GM10266 (cell line): ENCODE results near the gene TRPC4.
"Not testable (repeated sequence)": the region's sequence is repeated elsewhere in the genome, so short reads cannot be mapped to it uniquely, and the experiment has no call there.

ENCODE experiments used
- DNase-seq: peaks from one replicate; pipeline ENCODE4 v3.0.0; 2012; ENCODE audit errors: extremely low spot score
- TF ChIP-seq, protein P1 (sequence below): IDR thresholded peaks from 2 replicates; pipeline ENCODE4 v1.5.1; 2012; ENCODE audit warnings: mild to moderate bottlenecking, low read depth; ENCODE audit not compliant: control insufficient read depth, insufficient read depth; ENCODE audit errors: missing control alignments

TRPC4 gene

DNA sequence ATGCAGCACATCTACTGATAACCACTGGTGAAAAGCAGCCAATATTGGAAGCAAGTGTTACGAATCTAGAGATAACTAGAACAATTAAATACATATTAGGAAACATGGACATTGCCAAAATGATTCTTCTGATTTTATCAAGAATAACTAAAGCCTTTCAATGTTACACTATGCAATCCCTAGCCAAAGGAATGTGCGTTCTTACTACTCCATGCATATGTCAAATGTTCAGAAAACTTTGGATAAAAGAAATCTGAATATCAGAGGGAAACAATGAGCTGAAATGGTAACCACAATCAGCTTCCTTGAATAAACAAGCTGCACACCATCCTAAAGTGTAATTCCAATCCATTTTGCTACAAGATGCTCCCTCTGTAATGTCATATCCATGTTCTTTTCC lies 270.1 kb downstream of the TRPC4 start:
- DNase-seq: no peak
- TF ChIP-seq, protein P1, sequence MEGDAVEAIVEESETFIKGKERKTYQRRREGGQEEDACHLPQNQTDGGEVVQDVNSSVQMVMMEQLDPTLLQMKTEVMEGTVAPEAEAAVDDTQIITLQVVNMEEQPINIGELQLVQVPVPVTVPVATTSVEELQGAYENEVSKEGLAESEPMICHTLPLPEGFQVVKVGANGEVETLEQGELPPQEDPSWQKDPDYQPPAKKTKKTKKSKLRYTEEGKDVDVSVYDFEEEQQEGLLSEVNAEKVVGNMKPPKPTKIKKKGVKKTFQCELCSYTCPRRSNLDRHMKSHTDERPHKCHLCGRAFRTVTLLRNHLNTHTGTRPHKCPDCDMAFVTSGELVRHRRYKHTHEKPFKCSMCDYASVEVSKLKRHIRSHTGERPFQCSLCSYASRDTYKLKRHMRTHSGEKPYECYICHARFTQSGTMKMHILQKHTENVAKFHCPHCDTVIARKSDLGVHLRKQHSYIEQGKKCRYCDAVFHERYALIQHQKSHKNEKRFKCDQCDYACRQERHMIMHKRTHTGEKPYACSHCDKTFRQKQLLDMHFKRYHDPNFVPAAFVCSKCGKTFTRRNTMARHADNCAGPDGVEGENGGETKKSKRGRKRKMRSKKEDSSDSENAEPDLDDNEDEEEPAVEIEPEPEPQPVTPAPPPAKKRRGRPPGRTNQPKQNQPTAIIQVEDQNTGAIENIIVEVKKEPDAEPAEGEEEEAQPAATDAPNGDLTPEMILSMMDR: no peak

DNA sequence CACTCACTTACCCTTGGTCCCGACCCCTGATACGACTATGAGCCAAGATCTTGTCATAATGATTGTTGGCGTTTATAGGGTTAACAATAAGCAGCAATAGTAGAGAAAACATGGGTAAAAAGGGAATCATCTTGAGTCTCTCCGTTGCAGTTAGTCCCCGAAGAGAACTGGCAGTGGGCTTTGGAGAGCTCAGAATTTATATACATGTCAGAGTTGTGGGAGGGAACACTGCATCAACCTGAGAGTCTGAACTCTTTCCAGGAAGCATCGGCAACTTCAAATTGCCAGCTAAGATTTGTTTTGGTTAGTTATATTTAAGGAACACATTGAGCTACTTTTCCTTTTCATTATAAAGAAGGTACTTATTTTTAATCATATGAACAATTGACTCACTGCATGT lies 271.0 kb downstream of the TRPC4 start, which contains the start of gene POSTN:
Gene POSTN (minus strand): TSS at position 172 of the 400 bp plus-strand sequence. CDS start 42 bp downstream, at position 130.
- TF ChIP-seq, protein P1: no peak
- no peak for DNase-seq

DNA sequence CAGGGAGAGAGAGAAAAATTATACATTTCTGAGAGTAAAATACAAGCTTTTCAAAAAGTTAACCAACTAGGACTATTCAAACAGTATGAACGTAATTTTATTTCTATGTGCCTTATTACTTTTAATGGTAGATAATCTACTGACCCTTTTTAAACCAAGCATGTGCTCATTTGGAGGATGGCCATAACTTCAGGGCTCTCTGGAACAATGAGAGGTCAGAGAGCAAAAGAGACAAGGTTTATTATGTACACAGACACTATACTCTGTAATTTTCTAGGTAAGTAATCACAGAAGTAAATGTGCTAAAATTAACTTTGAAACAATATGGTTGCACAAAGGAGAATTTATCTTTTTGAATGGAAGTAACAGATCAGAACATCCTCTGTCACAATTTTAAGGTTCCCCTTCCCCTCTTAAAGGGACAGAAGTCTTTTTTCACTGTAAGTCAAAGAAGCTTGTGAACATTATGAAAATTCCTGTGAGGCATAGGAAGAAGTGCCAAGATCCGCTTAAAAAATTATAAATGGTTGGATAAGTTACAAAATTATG lies 272.0 kb downstream of the TRPC4 start:
- TF ChIP-seq, protein P1: no peak
- DNase-seq: no peak

DNA sequence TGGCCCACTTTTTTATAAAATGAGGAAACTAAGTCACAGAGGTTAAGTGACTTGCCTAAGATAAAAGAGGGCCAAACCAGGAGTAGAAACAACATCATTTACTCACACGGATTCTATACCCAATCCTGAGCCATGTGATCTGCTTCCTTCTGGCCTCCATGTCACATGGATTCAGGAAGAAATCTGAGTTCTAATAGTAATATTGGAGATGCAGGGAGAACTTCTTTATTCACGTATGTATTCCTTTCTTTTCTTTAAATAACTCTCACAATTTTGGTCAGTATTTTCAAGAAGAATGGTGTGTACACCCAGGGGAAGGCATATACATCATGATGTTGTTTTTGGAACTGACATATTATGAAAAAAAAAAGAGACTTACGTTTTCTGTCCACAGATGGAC lies 272.8 kb downstream of the TRPC4 start:
- DNase-seq: no peak
- TF ChIP-seq, protein P1: no peak

DNA sequence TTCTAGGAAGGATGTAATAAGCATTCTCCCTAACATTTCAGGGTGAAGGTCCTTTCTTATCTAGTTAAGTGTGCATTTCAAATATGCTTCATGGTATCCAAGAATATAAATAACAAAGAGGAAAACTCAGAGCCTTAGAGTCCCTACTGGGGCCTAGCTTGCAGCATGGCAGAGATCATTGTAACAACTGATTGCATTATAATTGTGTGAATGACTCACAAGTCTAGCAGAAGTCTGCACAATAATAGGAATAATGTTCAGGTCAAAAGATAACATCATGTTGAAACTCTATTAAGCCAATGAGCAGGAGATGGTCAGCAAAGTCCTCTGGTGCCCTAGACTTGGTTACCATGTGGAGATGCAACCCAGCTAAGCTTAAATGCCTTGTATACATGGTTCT lies 274.4 kb downstream of the TRPC4 start:
- TF ChIP-seq, protein P1: no peak
- DNase-seq: no peak

DNA sequence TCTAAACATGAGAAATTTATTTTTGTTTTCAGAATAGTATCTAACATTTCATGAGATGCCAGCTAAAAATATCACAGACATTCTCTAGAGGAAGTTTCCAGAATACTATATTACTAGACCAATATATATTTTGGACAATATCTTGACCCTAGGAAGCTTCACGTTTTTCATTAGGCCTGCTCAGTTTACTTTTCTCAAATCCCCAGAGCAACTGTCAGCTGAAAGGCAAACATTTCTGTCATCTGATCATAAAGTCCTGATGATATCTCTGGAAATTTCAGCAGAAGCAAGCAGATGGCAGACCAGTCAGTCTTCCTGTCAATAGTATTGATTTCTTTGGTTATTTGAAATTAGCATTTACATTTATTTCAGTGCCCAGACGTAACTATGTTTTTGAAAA lies 275.0 kb downstream of the TRPC4 start:
- TF ChIP-seq, protein P1: no peak
- DNase-seq: no peak

DNA sequence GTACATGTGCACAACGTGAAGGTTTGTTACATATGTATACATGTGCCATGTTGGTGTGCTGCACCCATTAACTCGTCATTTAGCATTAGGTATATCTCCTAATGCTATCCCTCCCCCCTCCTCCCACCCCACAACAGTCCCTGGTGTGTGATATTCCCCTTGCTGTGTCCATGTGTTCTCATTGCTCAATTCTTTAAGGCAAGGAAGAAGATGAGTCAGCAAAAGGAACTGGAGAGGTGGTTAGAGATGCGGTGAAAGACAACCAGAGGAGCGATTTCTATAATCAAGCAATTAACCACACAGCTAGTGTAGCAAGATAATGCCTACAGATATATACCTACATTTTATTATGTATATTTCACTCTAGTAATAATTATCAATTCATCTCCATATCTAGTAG lies 280.2 kb downstream of the TRPC4 start:
- not testable (repeated sequence) for DNase-seq

DNA sequence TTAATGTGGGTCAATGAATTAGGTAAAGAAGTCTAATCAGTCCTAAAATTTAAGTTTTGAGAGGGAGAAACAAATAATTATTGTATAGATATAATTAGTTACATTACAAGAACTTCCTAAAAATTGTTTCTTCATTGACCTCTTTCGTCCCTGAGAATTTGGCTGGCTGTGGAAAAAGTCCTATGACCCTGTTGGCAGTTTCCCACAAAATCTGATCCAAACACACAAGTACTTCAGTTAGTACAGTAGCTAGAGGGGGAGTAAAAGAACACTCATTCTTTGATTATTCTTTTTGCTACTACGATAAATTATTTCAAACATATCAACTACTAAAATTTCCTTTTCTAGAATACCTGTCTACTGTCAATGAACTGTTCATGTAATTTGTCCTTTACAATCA lies 282.3 kb downstream of the TRPC4 start:
- DNase-seq: no peak

More for the DNA sequence above, 282.3 kb downstream of the TRPC4 start:
- TF ChIP-seq, protein P1: no peak
